ENCODE results near the gene VIPR2.

Gene VIPR2

DNA sequence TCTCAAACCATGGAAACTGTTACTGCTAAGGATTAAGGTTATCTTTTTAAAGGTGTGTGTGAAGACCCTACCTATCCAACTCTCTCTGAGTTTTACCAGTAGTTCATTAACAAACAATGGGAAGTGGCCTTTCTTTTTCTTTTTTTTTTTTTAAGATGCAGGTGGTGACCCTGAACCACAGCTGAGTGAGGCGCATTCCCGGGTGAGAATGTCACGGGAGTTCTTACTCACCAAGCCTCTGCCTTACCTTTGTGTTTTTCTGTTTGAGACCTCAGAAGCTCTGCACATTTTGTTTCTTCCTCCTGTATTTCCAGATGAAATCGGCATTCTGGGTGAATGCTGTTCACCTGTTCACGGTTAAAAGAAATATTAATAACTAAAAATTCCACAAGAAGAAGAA lies 2.5 kb downstream of the VIPR2 start:
- Histone ChIP-seq H3K36me3 (ENCODE audit: control insufficient read depth, low read length) (no peaks in the 10 kb centered on the region), H3K9me3 (ENCODE audit: control insufficient read depth, insufficient read depth, low read length) (peaks cover 6% of the 10 kb centered on the region; the same call in 1 of the 2 replicates), H3K27ac (ENCODE audit: low read depth, low read length) (no peak overlapping the region), H3K4me3 (ENCODE audit: low read length) (no peak overlapping the region), H4K20me1 (ENCODE audit: control insufficient read depth, insufficient read depth, low read depth, low read length) (no peaks in the 10 kb centered on the region), H3K79me2 (ENCODE audit: control insufficient read depth, low read length) (no peaks in the 10 kb centered on the region), H3K4me2 (ENCODE audit: low read length) (no peak overlapping the region), H3K9me2 (replicated peaks; ENCODE audit: control insufficient read depth, low read length) (no peaks in the 10 kb centered on the region), H3F3A (ENCODE audit: control insufficient read depth, insufficient read depth) (no peaks in the 10 kb centered on the region), H3K27me3 (ENCODE audit: control insufficient read depth, low read length) (no peaks in the 10 kb centered on the region), H3K4me1 (ENCODE audit: control insufficient read depth, low read length) (no peaks in the 10 kb centered on the region)
- no peak for TF ChIP-seq EZH2phosphoT487 (IDR thresholded peaks at IDR 0.05; ENCODE audit: borderline replicate concordance, low read length)
- TF ChIP-seq, protein P1, sequence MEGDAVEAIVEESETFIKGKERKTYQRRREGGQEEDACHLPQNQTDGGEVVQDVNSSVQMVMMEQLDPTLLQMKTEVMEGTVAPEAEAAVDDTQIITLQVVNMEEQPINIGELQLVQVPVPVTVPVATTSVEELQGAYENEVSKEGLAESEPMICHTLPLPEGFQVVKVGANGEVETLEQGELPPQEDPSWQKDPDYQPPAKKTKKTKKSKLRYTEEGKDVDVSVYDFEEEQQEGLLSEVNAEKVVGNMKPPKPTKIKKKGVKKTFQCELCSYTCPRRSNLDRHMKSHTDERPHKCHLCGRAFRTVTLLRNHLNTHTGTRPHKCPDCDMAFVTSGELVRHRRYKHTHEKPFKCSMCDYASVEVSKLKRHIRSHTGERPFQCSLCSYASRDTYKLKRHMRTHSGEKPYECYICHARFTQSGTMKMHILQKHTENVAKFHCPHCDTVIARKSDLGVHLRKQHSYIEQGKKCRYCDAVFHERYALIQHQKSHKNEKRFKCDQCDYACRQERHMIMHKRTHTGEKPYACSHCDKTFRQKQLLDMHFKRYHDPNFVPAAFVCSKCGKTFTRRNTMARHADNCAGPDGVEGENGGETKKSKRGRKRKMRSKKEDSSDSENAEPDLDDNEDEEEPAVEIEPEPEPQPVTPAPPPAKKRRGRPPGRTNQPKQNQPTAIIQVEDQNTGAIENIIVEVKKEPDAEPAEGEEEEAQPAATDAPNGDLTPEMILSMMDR (IDR thresholded peaks at IDR 0.05; ENCODE audit: low read depth, low read length, poor library complexity, severe bottlenecking): no peak

DNA sequence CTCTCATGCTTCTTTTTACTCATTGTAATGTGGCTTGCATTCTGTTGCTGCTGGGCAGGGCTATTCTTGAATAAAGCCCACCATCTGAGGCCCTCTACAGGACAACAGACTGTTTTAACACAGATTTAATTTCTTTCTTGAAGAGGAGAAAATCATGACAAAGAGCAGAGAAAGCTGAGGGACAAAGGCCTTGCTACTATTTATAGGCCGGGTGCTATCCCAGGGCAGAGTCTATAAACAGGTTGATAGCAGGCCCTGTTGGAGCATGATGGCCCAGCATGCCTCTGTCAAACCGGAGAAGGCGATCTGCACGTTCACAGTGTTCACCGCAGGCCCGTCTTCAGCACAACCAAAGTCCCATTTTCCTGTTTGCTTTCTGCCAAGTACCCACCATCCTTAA lies 3.0 kb downstream of the VIPR2 start:
- H3K9me3 ChIP-seq (ENCODE audit: control insufficient read depth, insufficient read depth, low read length): peaks cover 6% of the 10 kb centered on the region; the same call in 1 of the 2 replicates
- H3K27me3 ChIP-seq (ENCODE audit: control insufficient read depth, low read length): no peaks in the 10 kb centered on the region

DNA sequence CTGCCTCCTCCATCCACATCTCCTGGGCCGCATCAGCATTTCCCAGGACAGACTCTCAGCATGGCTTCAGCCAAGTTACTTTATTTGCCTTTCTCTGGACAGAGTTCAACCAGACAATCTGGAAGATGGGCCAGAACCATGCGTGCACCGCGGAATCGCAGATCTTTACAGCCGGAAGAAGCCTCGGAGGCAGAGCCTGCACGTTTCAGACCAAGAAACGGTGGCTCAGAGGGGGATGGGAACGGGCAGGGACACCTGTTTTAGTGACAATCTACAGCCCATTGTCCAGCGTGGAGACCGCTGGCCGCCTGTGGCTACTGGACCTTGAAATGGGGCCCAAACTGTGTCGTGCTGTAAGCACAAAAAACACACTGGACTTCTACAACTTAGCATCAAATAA lies 3.5 kb downstream of the VIPR2 start:
- Histone ChIP-seq H3F3A (ENCODE audit: control insufficient read depth, insufficient read depth) (no peaks in the 10 kb centered on the region), H3K36me3 (ENCODE audit: control insufficient read depth, low read length) (no peaks in the 10 kb centered on the region), H3K27ac (ENCODE audit: low read depth, low read length) (no peak overlapping the region), H3K4me3 (ENCODE audit: low read length) (no peak overlapping the region), H3K79me2 (ENCODE audit: control insufficient read depth, low read length) (no peaks in the 10 kb centered on the region), H3K4me2 (ENCODE audit: low read length) (no peak overlapping the region), H3K9me3 (ENCODE audit: control insufficient read depth, insufficient read depth, low read length) (peaks cover 3% of the 10 kb centered on the region; the same call in 1 of the 2 replicates), H3K9me2 (replicated peaks; ENCODE audit: control insufficient read depth, low read length) (no peaks in the 10 kb centered on the region), H3K4me1 (ENCODE audit: control insufficient read depth, low read length) (no peaks in the 10 kb centered on the region), H3K27me3 (ENCODE audit: control insufficient read depth, low read length) (no peaks in the 10 kb centered on the region), H4K20me1 (ENCODE audit: control insufficient read depth, insufficient read depth, low read depth, low read length) (no peaks in the 10 kb centered on the region)
- TF ChIP-seq EZH2phosphoT487 (IDR thresholded peaks at IDR 0.05; ENCODE audit: borderline replicate concordance, low read length): no peak
- TF ChIP-seq, protein P1 (IDR thresholded peaks at IDR 0.05; ENCODE audit: low read depth, low read length, poor library complexity, severe bottlenecking): no peak

More for the DNA sequence above, 3.0 kb downstream of the VIPR2 start:
- Histone ChIP-seq H3K27ac (ENCODE audit: low read depth, low read length) (no peak overlapping the region), H4K20me1 (ENCODE audit: control insufficient read depth, insufficient read depth, low read depth, low read length) (no peaks in the 10 kb centered on the region), H3F3A (ENCODE audit: control insufficient read depth, insufficient read depth) (no peaks in the 10 kb centered on the region), H3K4me1 (ENCODE audit: control insufficient read depth, low read length) (no peaks in the 10 kb centered on the region), H3K4me3 (ENCODE audit: low read length) (no peak overlapping the region), H3K9me2 (replicated peaks; ENCODE audit: control insufficient read depth, low read length) (no peaks in the 10 kb centered on the region), H3K36me3 (ENCODE audit: control insufficient read depth, low read length) (no peaks in the 10 kb centered on the region), H3K4me2 (ENCODE audit: low read length) (no peak overlapping the region), H3K79me2 (ENCODE audit: control insufficient read depth, low read length) (no peaks in the 10 kb centered on the region)
- TF ChIP-seq EZH2phosphoT487 (IDR thresholded peaks at IDR 0.05; ENCODE audit: borderline replicate concordance, low read length): no peak
- TF ChIP-seq, protein P1 (IDR thresholded peaks at IDR 0.05; ENCODE audit: low read depth, low read length, poor library complexity, severe bottlenecking): no peak
